IMR-90 (cell line): ENCODE measurements around the gene MFNG. TPM values are rescaled to one million over a fixed set of nuclear protein-coding genes. Genes with fewer than 3 reads are reported as not detected.

Experiments
- ATAC-seq: fragments of 200-7000 bp; cut with Tn5 transposase; 2 replicates; pipeline ENCODE4 v1.9.1; 2020; ENCODE audit warnings: low read depth, mild to moderate bottlenecking, moderate library complexity
- BruUV-seq: library from RNA; stranded (reverse); fragments of 400-500 nt; replicated peaks from 2 replicates; lab custom pipeline; 2021; lab: Mats Ljungman, UMichigan
- CTCF ChIA-PET: fragments of 300-600 bp; formaldehyde crosslinking; extraction: SDS; loops from one replicate; lab custom pipeline; 2021; ENCODE audit warnings: antibody characterized with exemption; lab: Yijun Ruan, JAX
- POLR2A ChIA-PET: fragments of 300-600 bp; sonication (Branson Sonifier 250); formaldehyde crosslinking; loops from one replicate; lab custom pipeline; 2022; ENCODE audit warnings: antibody characterized with exemption; ENCODE audit not compliant: unreplicated experiment; lab: Charles Lee
- DNase-seq: peaks from one replicate; pipeline ENCODE4 v3.0.0; 2013
- H2AFZ ChIP-seq: replicated peaks from 2 replicates; pipeline ENCODE3; 2013; ENCODE audit warnings: low read length, mild to moderate bottlenecking; ENCODE audit not compliant: poor library complexity
- H2AK5ac ChIP-seq: 2 replicates; pipeline ENCODE4 v1.6.1; 2013; ENCODE audit warnings: low read depth, low read length, inconsistent platforms
- H2AK9ac ChIP-seq: replicated peaks from 2 replicates; pipeline ENCODE3; 2013; ENCODE audit warnings: mild to moderate bottlenecking, low read depth, low read length, moderate library complexity; ENCODE audit not compliant: poor library complexity
- H2BK120ac ChIP-seq: 2 replicates; pipeline ENCODE4 v1.6.1; 2013; ENCODE audit warnings: low read depth, low read length, inconsistent platforms
- H2BK15ac ChIP-seq: 3 replicates; pipeline ENCODE4 v1.6.1; 2013; ENCODE audit warnings: low read depth, low read length, inconsistent platforms
- H2BK20ac ChIP-seq: 2 replicates; pipeline ENCODE4 v1.6.1; 2013; ENCODE audit warnings: low read depth, mild to moderate bottlenecking, inconsistent platforms, low read length, moderate library complexity
- H2BK5ac ChIP-seq: 2 replicates; pipeline ENCODE4 v1.6.1; 2013; ENCODE audit warnings: mild to moderate bottlenecking, low read depth, low read length, inconsistent platforms; ENCODE audit not compliant: poor library complexity, severe bottlenecking
- H3K14ac ChIP-seq: replicated peaks from 2 replicates; pipeline ENCODE4 v1.6.1; 2013; ENCODE audit warnings: low read depth, low read length, inconsistent platforms
- H3K18ac ChIP-seq: 2 replicates; pipeline ENCODE4 v1.6.1; 2013; ENCODE audit warnings: low read depth, low read length, control low read depth
- H3K23ac ChIP-seq: 2 replicates; pipeline ENCODE4 v1.6.1; 2013; ENCODE audit warnings: low read depth, low read length, inconsistent platforms
- H3K27ac ChIP-seq: 2 replicates; pipeline ENCODE4 v1.5.1; 2013; ENCODE audit warnings: mild to moderate bottlenecking, control low read depth, low read length; ENCODE audit not compliant: insufficient read depth
- H3K27me3 ChIP-seq: 2 replicates; pipeline ENCODE4 v1.6.1; 2013; ENCODE audit warnings: low read length; ENCODE audit not compliant: control insufficient read depth, insufficient read depth
- H3K36me3 ChIP-seq: 2 replicates; pipeline ENCODE4 v1.6.1; 2013; ENCODE audit warnings: low read length, mixed read lengths; ENCODE audit not compliant: control insufficient read depth, insufficient read depth
- H3K4ac ChIP-seq: 2 replicates; pipeline ENCODE4 v1.6.1; 2013; ENCODE audit warnings: low read depth, low read length, inconsistent platforms
- H3K4me1 ChIP-seq: 2 replicates; pipeline ENCODE4 v1.6.1; 2013; ENCODE audit warnings: low read length, mixed read lengths; ENCODE audit not compliant: control insufficient read depth, insufficient read depth
- H3K4me2 ChIP-seq: 2 replicates; pipeline ENCODE4 v1.6.1; 2013; ENCODE audit warnings: low read depth, mild to moderate bottlenecking, control low read depth, low read length, moderate library complexity
- H3K4me3 ChIP-seq: 2 replicates; pipeline ENCODE4 v1.5.1; 2013; ENCODE audit warnings: low read depth, mild to moderate bottlenecking, control low read depth, low read length, moderate library complexity; ENCODE audit not compliant: insufficient read depth
- H3K56ac ChIP-seq: 2 replicates; pipeline ENCODE4 v1.6.1; 2013; ENCODE audit warnings: low read length, inconsistent platforms; ENCODE audit not compliant: insufficient read depth; ENCODE audit errors: extremely low read depth
- H3K79me1 ChIP-seq, 2 experiments: 2 replicates each; pipeline ENCODE4 v1.6.1; 2013; ENCODE audit warnings: low read length in 2 of 2, inconsistent platforms in 1 of 2, low read depth in 1 of 2
- H3K9ac ChIP-seq: 2 replicates; pipeline ENCODE4 v1.6.1; 2013; ENCODE audit warnings: low read depth, low read length, control low read depth
- H3K9me1 ChIP-seq: 2 replicates; pipeline ENCODE4 v1.6.1; 2013; ENCODE audit warnings: low read length, inconsistent platforms; ENCODE audit not compliant: insufficient read depth
- H3K9me3 ChIP-seq: 2 replicates; pipeline ENCODE4 v1.6.1; 2013; ENCODE audit warnings: low read length; ENCODE audit not compliant: control insufficient read depth, insufficient read depth
- H4K20me1 ChIP-seq: 2 replicates; pipeline ENCODE4 v1.6.1; 2013; ENCODE audit warnings: low read length, inconsistent platforms; ENCODE audit not compliant: insufficient read depth
- H4K5ac ChIP-seq: 2 replicates; pipeline ENCODE4 v1.6.1; 2013; ENCODE audit warnings: mild to moderate bottlenecking, low read depth, low read length, control low read depth
- H4K8ac ChIP-seq, 2 experiments: 2 replicates each; pipeline ENCODE4 v1.6.1; 2013; ENCODE audit warnings: low read depth in 2 of 2, low read length in 2 of 2, control low read depth in 1 of 2, inconsistent platforms in 1 of 2
- H4K91ac ChIP-seq: 2 replicates; pipeline ENCODE4 v1.6.1; 2013; ENCODE audit warnings: low read depth, low read length, inconsistent platforms; ENCODE audit not compliant: insufficient read depth
- BHLHE40 ChIP-seq: fragments of 150-350 bp; IDR thresholded peaks from 2 replicates; pipeline ENCODE4 v1.6.1; 2016; ENCODE audit warnings: mild to moderate bottlenecking, low read depth, low read length
- CHD1 ChIP-seq: IDR thresholded peaks from 2 replicates; pipeline ENCODE4 v1.6.1; 2012; ENCODE audit warnings: low read depth, low read length, improper control_type of control experiment
- NFE2L2 ChIP-seq: fragments of 150-350 bp; IDR thresholded peaks from 2 replicates; pipeline ENCODE4 v1.6.1; 2016; ENCODE audit warnings: low read depth, mild to moderate bottlenecking, low read length
- RCOR1 ChIP-seq: IDR thresholded peaks from 2 replicates; pipeline ENCODE4 v1.6.1; 2012; ENCODE audit warnings: mild to moderate bottlenecking, low read length, improper control_type of control experiment; ENCODE audit not compliant: insufficient replicate concordance
- WGBS, 2 experiments: methylation state at CpG; one replicate each; pipeline versions ENCODE4 v1.1.5 to v1.1.7; 2013; ENCODE audit warnings: missing lambda C conversion rate in 2 of 2; ENCODE audit not compliant: insufficient read length in 1 of 2; ENCODE audit errors: extremely low coverage in 2 of 2; 5-methylcytosine and 5-hydroxymethylcytosine counted together
- dilution Hi-C: fragments of 300-500 bp; cut with HindIII; formaldehyde crosslinking; loops from one replicate; pipeline ENCODE4 v1.14.3; 2018; ENCODE audit warnings: low sequenced_read_pairs; ENCODE audit not compliant: unreplicated experiment
- in situ Hi-C: fragments of 300-500 bp; cut with MboI; formaldehyde crosslinking; loops from 3 replicates; pipeline ENCODE4 v1.14.3; 2019; ENCODE audit warnings: low sequenced_read_pairs, inconsistent platforms, mixed read lengths
- intact Hi-C: fragments of 100-400 bp; cut with micrococcal nuclease; formaldehyde crosslinking; loops from 2 replicates; pipeline ENCODE4 v1.10.0; 2022
- polyA plus RNA-seq, 3 experiments: library from polyadenylated mRNA; depleted of rRNA; stranded (reverse); fragments of >200 nt; gene quantifications; 2 replicates each; pipeline ENCODE4 v1.2.3, GENCODE V29; 2012; ENCODE audit warnings: low replicate concordance in 1 of 3
- total RNA-seq: library from RNA; depleted of rRNA; stranded (reverse); fragments of >200 nt; gene quantifications from 2 replicates; pipeline ENCODE4 v1.2.3, GENCODE V29; 2012

Gene MFNG
- total and polyA plus RNA-seq, 2 of the 4 experiments (the other 2 are of a cell fraction): 0.15 TPM; not detected in 1

DNA sequence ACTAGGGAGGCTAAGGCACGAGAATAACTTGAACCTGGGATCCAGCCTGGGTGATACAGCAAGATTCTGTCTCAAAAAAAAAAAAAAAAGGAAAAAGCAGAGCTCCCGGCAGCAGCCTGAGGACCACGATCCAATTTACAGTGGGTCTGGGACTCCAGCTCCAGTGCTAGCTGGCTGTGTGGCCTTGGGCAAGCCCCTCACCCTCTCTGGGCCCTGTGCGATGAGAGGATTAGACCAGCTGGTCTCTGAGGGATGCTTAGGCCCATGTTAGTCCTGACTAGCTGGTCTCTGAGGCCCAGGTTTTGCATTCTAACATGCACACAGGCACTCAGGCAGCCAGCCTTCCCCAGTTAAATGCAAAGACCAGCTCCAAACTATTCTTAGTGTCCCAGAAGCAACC, 19.4 kb upstream of the MFNG start:
- Histone ChIP-seq H2AK5ac (no peak overlapping the region), H3K27me3 (no peaks in the 10 kb centered on the region), H3K9me3 (no peaks in the 10 kb centered on the region), H3K9me1 (peaks cover 4% of the 10 kb centered on the region), H3K4ac (no peak overlapping the region), H3K23ac (no peak overlapping the region), H3K27ac (no peak overlapping the region), H3K4me1 (peaks cover 11% of the 10 kb centered on the region), H2BK5ac (no peak overlapping the region), H3K79me1 (peaks cover 0 to 11% of the 10 kb centered on the region in 2 experiments; a peak in 1 of 4 replicates), H3K36me3 (peaks cover 29% of the 10 kb centered on the region), H2AFZ (peak overlapping the region; percentile 27), H3K9ac (no peak overlapping the region), H2BK15ac (no peak overlapping the region), H3K56ac (no peak overlapping the region), H3K18ac (no peak overlapping the region), H3K4me3 (no peak overlapping the region), H3K4me2 (no peak overlapping the region), H2AK9ac (no peak overlapping the region), H2BK120ac (no peak overlapping the region), H3K14ac (no peak overlapping the region), H4K91ac (no peak overlapping the region), H4K5ac (no peak overlapping the region), H2BK20ac (no peak overlapping the region), H4K8ac (no peak overlapping the region), H4K20me1 (no peaks in the 10 kb centered on the region; the same call in 1 of the 2 replicates)
- in situ Hi-C loops (no loop called here), intact Hi-C loops (no loop called here), dilution Hi-C loops (no loop called here)
- WGBS, 2 experiments: 89% methylated on average over 1 of the region's 4 CpGs; no CpG with 5 or more reads in 1 of the 2 experiments
- DNase-seq: no peak
- no peak for ATAC-seq
- TF ChIP-seq CHD1 (no peak), RCOR1 (no peak), BHLHE40 (no peak), NFE2L2 (no peak)
- BruUV-seq: no TSS peak
- ChIA-PET CTCF (no interaction called here), POLR2A (no interaction called here)
